GM21723 (cell line): ENCODE measurements around the gene NUP35.

Source experiments
- ATAC-seq: cut with Tn5 transposase; IDR thresholded peaks from one replicate; pipeline ENCODE4 v1.9.1; 2021; ENCODE audit warnings: mild to moderate bottlenecking, moderate library complexity; ENCODE audit not compliant: unreplicated experiment

NUP35 gene

GRCh38 chr2:183124222-183124956 is at the start of gene NUP35:
TSS of gene NUP35 (plus strand) at chr2:183124443. CDS start at chr2:183124458, 15 bp downstream.
- peak; percentile 87 for ATAC-seq

- no peak for ATAC-seq
Measured at GRCh38 chr2:183078163-183078463, 46.1 kb upstream of the NUP35 start.

- peak; percentile 96 for ATAC-seq
Measured at GRCh38 chr2:183078464-183079138, 45.6 kb upstream of the NUP35 start, which contains the start of gene DUSP19. TSS of gene DUSP19 (plus strand) at chr2:183078747. CDS start at chr2:183078934, 187 bp downstream.

- ATAC-seq = peak; percentile 36
Measured at GRCh38 chr2:183079139-183079775, 45.0 kb upstream of the NUP35 start.

DNA sequence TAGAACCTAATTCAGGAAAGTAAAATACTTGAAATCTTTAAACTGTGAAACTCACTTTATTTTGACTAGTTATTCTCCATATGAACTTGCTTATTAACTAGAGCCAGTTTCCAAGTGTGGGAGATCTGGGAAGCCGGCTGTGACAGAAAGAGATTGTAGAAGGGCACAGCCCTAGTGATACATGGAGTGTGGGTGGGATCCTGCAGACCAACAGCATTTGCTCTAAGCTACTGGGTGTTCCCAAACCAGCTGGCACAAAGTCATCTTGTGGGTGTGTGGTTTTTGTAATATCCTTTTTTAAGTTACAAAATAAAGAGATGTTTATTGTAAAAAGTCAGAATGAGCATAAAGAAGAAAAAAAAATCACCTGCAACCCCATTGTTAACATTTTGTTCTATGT is 42.3 kb upstream of the NUP35 start:
- no peak for ATAC-seq

GRCh38 chr2:183088061-183088460 is 36.2 kb upstream of the NUP35 start:
- no peak for ATAC-seq

DNA sequence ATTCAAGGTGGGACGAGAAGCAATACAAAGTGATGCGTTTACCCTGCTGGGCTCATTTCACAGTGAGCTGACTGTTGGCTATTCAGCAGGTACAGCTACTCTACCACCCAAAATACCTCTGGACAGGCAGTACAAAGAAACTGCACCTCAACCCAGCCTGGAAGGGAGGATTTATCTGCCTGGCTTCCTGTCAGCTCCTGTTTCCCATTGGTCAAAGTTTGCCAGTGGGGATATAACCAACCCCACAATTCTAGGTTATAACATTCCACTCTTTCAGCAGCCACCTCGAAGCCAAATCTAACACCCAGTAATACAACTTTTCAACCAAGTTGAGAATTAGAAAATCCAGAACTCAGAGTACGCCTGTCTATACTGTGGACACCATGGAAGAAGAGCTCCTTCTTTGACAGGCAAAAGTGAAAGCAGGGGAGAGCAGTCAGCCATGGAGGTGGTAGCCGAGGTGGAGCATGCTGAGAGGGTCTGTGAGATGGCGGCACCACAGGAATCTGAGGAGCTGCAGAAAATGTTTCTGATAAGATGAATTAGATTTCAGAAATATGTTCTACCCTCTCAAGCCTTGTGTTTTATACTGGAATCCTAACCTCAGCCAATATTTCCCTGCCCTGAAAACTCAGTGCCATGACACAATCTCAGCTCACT is 34.9 kb upstream of the NUP35 start:
- ATAC-seq = peak; percentile 71

DNA sequence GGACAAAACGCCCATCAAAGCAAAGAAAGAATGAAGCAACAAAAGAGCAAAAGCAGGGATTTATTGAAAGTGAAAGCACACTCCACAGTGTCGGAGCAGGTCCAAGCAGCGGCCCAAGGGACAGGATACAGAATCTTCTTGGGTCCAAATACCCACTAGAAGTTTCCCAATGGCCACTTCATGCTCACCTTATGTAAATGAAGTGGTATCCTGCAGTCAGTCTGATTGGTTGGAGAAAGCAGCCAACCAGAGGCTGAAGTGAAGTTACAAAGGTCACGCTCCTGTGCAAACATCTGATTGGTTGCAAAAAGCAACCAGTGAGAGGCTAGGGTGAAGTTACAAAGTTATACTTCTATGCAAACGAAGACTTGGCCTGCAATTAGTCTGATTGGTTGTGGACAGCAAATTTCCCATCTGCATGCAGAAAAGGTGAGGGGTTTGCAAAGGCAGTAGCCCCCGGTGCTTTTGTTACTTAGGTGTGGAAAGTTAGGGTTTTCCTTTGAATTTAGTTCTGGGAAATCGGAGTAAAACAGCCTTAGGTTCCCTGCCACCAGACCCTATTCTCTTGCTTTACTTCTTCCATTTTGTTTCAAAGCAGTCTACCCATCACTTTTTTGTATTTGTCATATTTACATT is 32.8 kb upstream of the NUP35 start:
- ATAC-seq = no peak

DNA sequence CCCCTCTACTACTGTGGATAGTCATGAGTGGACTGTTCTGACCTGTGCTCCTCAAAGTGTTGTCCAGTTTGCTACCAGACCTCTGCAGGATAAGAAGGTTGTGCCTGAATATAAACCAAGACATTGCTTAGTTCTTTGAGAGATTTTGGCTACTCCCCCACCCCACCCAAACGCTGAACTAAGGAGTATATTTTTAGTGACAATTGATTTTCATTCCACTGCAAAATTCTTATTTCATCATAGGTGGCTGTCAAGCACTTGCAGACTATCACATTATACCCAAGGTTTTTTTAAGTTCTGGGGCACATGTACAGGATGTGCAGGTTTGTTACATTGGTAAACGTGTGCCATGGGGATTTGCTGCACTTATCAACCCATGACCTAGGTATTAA is 32.3 kb upstream of the NUP35 start:
- no peak for ATAC-seq

DNA sequence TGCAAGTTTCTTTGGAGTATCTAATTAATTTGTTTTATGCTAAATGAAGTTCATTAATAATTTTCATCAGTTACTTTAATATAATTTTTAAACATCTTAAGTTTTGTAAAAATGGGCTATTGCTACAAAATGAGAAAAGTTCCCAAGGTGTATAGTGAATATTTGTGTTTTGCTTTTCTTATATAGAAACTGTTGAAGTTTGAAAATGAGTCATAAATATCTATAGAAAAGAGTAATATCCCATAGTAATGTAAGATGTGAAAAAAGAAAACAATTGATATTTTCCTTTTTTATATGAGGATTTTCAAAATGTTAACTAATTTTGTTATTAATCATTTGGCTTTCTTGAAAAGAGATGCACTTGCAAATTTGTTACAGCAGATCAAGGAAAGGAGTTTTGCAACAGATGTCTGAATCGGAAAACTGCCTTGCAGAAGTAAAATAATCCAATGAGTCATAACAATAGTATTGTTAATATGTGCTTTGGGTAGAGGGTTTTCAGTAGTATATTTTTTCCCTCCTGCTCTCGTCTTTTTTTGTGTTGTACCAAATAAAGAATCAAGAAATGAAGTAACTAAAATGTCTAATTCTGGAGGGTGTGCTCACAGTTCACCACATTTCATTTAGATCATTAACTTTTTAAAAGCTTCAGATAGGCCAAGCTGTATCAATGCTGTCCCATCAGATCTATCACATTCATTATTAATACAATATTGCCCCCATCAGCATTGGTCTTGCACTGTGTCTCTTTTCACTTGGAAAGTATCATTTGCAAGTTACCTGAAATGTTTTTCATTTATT is 30.2 kb upstream of the NUP35 start:
- peak; percentile 86 for ATAC-seq

GRCh38 chr2:183105402-183106134 is 18.7 kb upstream of the NUP35 start:
- no peak for ATAC-seq

DNA sequence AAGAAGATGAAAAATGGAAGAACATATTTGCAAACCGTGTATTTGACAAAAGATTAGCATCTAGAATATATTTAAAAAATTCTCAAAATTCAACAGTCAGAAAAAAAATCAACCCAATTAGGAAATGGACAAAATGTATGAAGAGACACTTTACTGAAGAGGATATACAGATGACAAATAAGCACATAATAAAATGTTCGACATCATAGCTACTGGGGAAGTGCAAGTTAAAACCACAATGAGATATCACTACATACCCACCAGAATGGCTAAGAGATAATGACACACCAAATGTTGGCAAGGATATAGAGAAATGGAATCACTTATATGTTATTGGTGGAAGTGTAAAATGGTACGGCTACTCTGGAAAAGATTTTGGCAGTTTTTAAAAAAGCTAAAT is 11.7 kb upstream of the NUP35 start:
- no peak for ATAC-seq

DNA sequence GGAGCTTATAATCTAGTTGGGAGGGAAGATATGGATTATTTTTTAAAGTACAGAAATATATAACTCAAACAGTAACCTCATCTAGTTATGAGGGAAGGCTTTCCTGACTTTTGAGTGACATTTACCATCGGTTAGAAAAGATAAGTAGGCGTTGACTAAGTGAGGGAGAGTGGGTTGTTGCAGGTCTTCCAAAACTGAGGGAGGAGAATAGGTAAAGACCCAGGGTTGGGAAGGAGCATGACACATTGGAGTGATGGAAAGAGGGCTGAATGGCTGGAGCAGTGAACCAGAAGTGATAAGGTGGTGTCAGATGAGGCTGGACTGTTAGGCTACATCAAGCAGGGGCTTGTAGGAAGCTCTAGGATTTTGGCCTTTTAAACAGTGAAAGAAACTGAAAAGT is 10.6 kb upstream of the NUP35 start:
- ATAC-seq = no peak

DNA sequence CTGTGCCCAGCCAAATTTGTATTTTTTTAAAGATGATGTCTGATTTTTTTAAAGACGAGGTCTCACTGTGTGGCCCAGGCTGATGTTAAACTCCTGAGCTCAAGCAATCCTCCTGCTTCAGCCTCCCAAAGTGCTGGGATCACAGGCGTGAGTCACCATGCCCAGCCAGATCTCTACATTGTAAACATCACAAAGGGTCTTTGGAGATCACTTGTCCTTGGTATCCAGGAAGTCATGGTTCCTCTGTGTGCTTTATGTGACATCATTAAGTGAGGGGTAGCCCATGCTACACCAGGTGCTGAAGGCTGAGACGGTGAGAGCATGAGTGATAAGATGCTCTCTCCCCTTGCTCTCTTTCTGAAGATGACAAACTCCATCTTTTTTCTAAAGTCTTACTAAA is 7.0 kb upstream of the NUP35 start:
- ATAC-seq = no peak

GRCh38 chr2:183123117-183123958 is 905 bp upstream of the NUP35 start:
- no peak for ATAC-seq

DNA sequence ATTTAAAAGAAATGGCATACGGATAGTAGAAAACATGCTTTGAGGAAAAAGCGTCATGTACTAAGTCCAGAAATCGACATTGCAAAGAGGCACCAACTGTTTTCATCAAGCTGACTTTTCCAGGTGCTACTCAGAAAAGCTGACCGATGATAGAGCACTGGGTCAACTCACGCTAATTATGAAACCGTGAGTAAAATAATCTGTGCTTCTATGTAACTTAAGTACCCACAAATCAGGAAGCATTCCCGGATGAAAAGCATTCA is 353 bp upstream of the NUP35 start:
- peak; percentile 41 for ATAC-seq

GRCh38 chr2:183124957-183125255 is 663 bp downstream of the NUP35 start:
- no peak for ATAC-seq

- ATAC-seq = no peak
Measured at GRCh38 chr2:183125659-183126341, 1.6 kb downstream of the NUP35 start.

DNA sequence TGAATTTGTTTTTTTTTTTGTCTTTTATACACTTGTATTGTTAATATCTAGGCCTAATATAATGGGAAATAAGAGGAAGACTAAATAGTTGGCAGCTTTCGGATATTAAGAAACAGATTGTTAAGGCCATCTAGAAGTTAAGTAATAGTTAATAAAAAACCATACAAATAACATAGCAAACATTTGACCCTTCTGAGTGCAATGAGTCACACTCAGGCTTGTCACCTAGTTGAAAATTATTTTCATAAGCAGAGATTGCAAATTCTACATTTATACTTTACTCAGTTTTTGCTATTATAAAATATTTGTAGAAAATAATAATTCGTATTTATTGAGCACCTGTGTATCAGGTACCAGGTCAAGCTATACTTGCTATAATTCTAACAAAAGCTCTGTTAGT is 2.4 kb downstream of the NUP35 start:
- ATAC-seq = no peak
